Transverse colon (tissue), 3 donors: ENCODE measurements around the gene TBC1D9.

Source experiments
- EP300 ChIP-seq: sonication (generic); formaldehyde crosslinking; IDR thresholded peaks from one replicate; pipeline ENCODE4 v1.6.1; 2017; ENCODE audit warnings: antibody characterized with exemption, low read depth
- POLR2AphosphoS5 ChIP-seq, 3 donors: sonication (generic); formaldehyde crosslinking; IDR thresholded peaks; one replicate each; pipeline ENCODE4 v1.6.1; 2016; ENCODE audit warnings: antibody characterized with exemption in 3 of 3

GRCh38 chr4:140681201-140681600 is 75.0 kb downstream of the TBC1D9 start:
- TF ChIP-seq POLR2AphosphoS5 (IDR thresholded peaks at IDR 0.05), result no peak
- no peak for TF ChIP-seq EP300
